ACC112 (cell line): Measurements from ENCODE around the gene FAM83G.
"Not testable (repeated sequence)": the region's sequence is repeated elsewhere in the genome, so short reads cannot be mapped to it uniquely, and the experiment has no call there.

Experiments used
- H2AFZ ChIP-seq: fragments of 200-600 bp; sonication (generic); one replicate; pipeline ENCODE4 v1.6.0; 2017; ENCODE audit warnings: antibody characterized with exemption, low read length; ENCODE audit not compliant: unreplicated experiment
- H3K27ac ChIP-seq: fragments of 200-600 bp; sonication (generic); 2 replicates; pipeline ENCODE4 v1.5.1; 2014; ENCODE audit warnings: low read depth, mild to moderate bottlenecking, antibody characterized with exemption, low read length, moderate library complexity
- H3K27me3 ChIP-seq: fragments of 200-600 bp; sonication (generic); 2 replicates; pipeline ENCODE4 v1.6.1; 2014; ENCODE audit warnings: mild to moderate bottlenecking, antibody characterized with exemption, low read length, moderate library complexity, mixed read lengths; ENCODE audit not compliant: insufficient read depth
- H3K36me3 ChIP-seq: fragments of 200-600 bp; sonication (generic); 2 replicates; pipeline ENCODE4 v1.6.1; 2016; ENCODE audit warnings: mild to moderate bottlenecking, antibody characterized with exemption, low read length, moderate library complexity, mixed read lengths; ENCODE audit not compliant: insufficient read depth
- H3K4me1 ChIP-seq: fragments of 200-600 bp; sonication (generic); one replicate; pipeline ENCODE4 v1.6.1; 2016; ENCODE audit warnings: low read length, mixed read lengths; ENCODE audit not compliant: insufficient read depth, unreplicated experiment, control insufficient read depth
- H3K4me3 ChIP-seq: fragments of 200-600 bp; sonication (generic); 2 replicates; pipeline ENCODE4 v1.5.1; 2014; ENCODE audit warnings: mild to moderate bottlenecking, low read depth, low read length
- H3K79me2 ChIP-seq: fragments of 200-600 bp; sonication (generic); one replicate; pipeline ENCODE4 v1.6.0; 2016; ENCODE audit warnings: low read length; ENCODE audit not compliant: control insufficient read depth, unreplicated experiment, insufficient read depth

The FAM83G gene

GRCh38 chr17:19004421-19005136 is at the start of gene FAM83G:
TSS of gene FAM83G (minus strand) at chr17:19004764. CDS start at chr17:19004041, 723 bp downstream.
- Histone ChIP-seq H3K27ac (peak within 1 kb of the TSS; percentile 58; the same call in 1 of the 2 replicates), H3K79me2 (peaks cover 42% of the 10 kb centered on the region), H2AFZ (peak within 1 kb of the TSS; percentile 77), H3K4me1 (peaks cover 29% of the 10 kb centered on the region), H3K27me3 (no peaks in the 10 kb centered on the region), H3K36me3 (no peaks in the 10 kb centered on the region), H3K4me3 (peak within 1 kb of the TSS; percentile 95)

GRCh38 chr17:19048826-19049225 is 44.3 kb upstream of the FAM83G start:
- not testable (repeated sequence) for H3K36me3 ChIP-seq, H3K27me3 ChIP-seq, H3K27ac ChIP-seq, H3K79me2 ChIP-seq, H3K4me1 ChIP-seq, H2AFZ ChIP-seq, H3K4me3 ChIP-seq

GRCh38 chr17:19047510-19047909 is 42.9 kb upstream of the FAM83G start:
- H2AFZ ChIP-seq, H3K4me3 ChIP-seq, H3K27me3 ChIP-seq, H3K79me2 ChIP-seq, H3K27ac ChIP-seq, H3K36me3 ChIP-seq, H3K4me1 ChIP-seq: not testable (repeated sequence)

- H3K4me3 ChIP-seq, H2AFZ ChIP-seq, H3K27ac ChIP-seq, H3K27me3 ChIP-seq, H3K79me2 ChIP-seq, H3K4me1 ChIP-seq, H3K36me3 ChIP-seq: not testable (repeated sequence)
These were observed 42.3 kb upstream of the FAM83G start, which contains the start of gene GRAP for GRCh38 chr17:19046782-19047375. TSS of gene GRAP (minus strand) at chr17:19046957. CDS start at chr17:19046926, 31 bp downstream.

- not testable (repeated sequence) for H3K4me3 ChIP-seq, H2AFZ ChIP-seq, H3K27me3 ChIP-seq, H3K79me2 ChIP-seq, H3K36me3 ChIP-seq, H3K4me1 ChIP-seq, H3K27ac ChIP-seq
These were observed 40.1 kb upstream of the FAM83G start for GRCh38 chr17:19044643-19045042.

GRCh38 chr17:19043032-19043431 is 38.5 kb upstream of the FAM83G start:
- H3K27me3 ChIP-seq, H3K27ac ChIP-seq, H2AFZ ChIP-seq, H3K4me3 ChIP-seq, H3K4me1 ChIP-seq, H3K36me3 ChIP-seq, H3K79me2 ChIP-seq: not testable (repeated sequence)

GRCh38 chr17:19042369-19042768 is 37.8 kb upstream of the FAM83G start:
- H3K4me3 ChIP-seq, H3K79me2 ChIP-seq, H3K36me3 ChIP-seq, H3K4me1 ChIP-seq, H2AFZ ChIP-seq, H3K27me3 ChIP-seq, H3K27ac ChIP-seq: not testable (repeated sequence)

GRCh38 chr17:19041871-19042270 is 37.3 kb upstream of the FAM83G start:
- H2AFZ ChIP-seq, H3K27me3 ChIP-seq, H3K27ac ChIP-seq, H3K4me3 ChIP-seq, H3K36me3 ChIP-seq, H3K79me2 ChIP-seq, H3K4me1 ChIP-seq: not testable (repeated sequence)

GRCh38 chr17:19040350-19040749 is 35.8 kb upstream of the FAM83G start:
- H3K79me2 ChIP-seq, H3K4me1 ChIP-seq, H3K4me3 ChIP-seq, H3K36me3 ChIP-seq, H3K27me3 ChIP-seq, H2AFZ ChIP-seq, H3K27ac ChIP-seq: not testable (repeated sequence)

GRCh38 chr17:19038730-19039129 is 34.2 kb upstream of the FAM83G start:
- H3K27ac ChIP-seq, H3K27me3 ChIP-seq, H3K36me3 ChIP-seq, H3K4me3 ChIP-seq, H2AFZ ChIP-seq, H3K79me2 ChIP-seq, H3K4me1 ChIP-seq: not testable (repeated sequence)

- not testable (repeated sequence) for H3K4me3 ChIP-seq, H3K27me3 ChIP-seq, H3K79me2 ChIP-seq, H3K27ac ChIP-seq, H3K36me3 ChIP-seq, H2AFZ ChIP-seq, H3K4me1 ChIP-seq
These were observed 33.4 kb upstream of the FAM83G start for GRCh38 chr17:19038007-19038406.
